IMR-90 (cell line): ENCODE data around the gene KRTAP10-7. TPM values are rescaled to one million over a fixed set of nuclear protein-coding genes. Genes with fewer than 3 reads are reported as not detected.

Source experiments
- ATAC-seq: fragments of 200-7000 bp; cut with Tn5 transposase; 2 replicates; pipeline ENCODE4 v1.9.1; 2020; ENCODE audit warnings: low read depth, mild to moderate bottlenecking, moderate library complexity
- BruUV-seq: library from RNA; stranded (reverse); fragments of 400-500 nt; replicated peaks from 2 replicates; lab custom pipeline; 2021; lab: Mats Ljungman, UMichigan
- CTCF ChIA-PET: fragments of 300-600 bp; formaldehyde crosslinking; extraction: SDS; loops from one replicate; lab custom pipeline; 2021; ENCODE audit warnings: antibody characterized with exemption; lab: Yijun Ruan, JAX
- POLR2A ChIA-PET: fragments of 300-600 bp; sonication (Branson Sonifier 250); formaldehyde crosslinking; loops from one replicate; lab custom pipeline; 2022; ENCODE audit warnings: antibody characterized with exemption; ENCODE audit not compliant: unreplicated experiment; lab: Charles Lee
- DNase-seq: peaks from one replicate; pipeline ENCODE4 v3.0.0; 2013
- H2AFZ ChIP-seq: replicated peaks from 2 replicates; pipeline ENCODE3; 2013; ENCODE audit warnings: low read length, mild to moderate bottlenecking; ENCODE audit not compliant: poor library complexity
- H2AK5ac ChIP-seq: 2 replicates; pipeline ENCODE4 v1.6.1; 2013; ENCODE audit warnings: low read depth, low read length, inconsistent platforms
- H2AK9ac ChIP-seq: replicated peaks from 2 replicates; pipeline ENCODE3; 2013; ENCODE audit warnings: mild to moderate bottlenecking, low read depth, low read length, moderate library complexity; ENCODE audit not compliant: poor library complexity
- H2BK120ac ChIP-seq: 2 replicates; pipeline ENCODE4 v1.6.1; 2013; ENCODE audit warnings: low read depth, low read length, inconsistent platforms
- H2BK15ac ChIP-seq: 3 replicates; pipeline ENCODE4 v1.6.1; 2013; ENCODE audit warnings: low read depth, low read length, inconsistent platforms
- H2BK20ac ChIP-seq: 2 replicates; pipeline ENCODE4 v1.6.1; 2013; ENCODE audit warnings: low read depth, mild to moderate bottlenecking, inconsistent platforms, low read length, moderate library complexity
- H2BK5ac ChIP-seq: 2 replicates; pipeline ENCODE4 v1.6.1; 2013; ENCODE audit warnings: mild to moderate bottlenecking, low read depth, low read length, inconsistent platforms; ENCODE audit not compliant: poor library complexity, severe bottlenecking
- H3K14ac ChIP-seq: replicated peaks from 2 replicates; pipeline ENCODE4 v1.6.1; 2013; ENCODE audit warnings: low read depth, low read length, inconsistent platforms
- H3K18ac ChIP-seq: 2 replicates; pipeline ENCODE4 v1.6.1; 2013; ENCODE audit warnings: low read depth, low read length, control low read depth
- H3K23ac ChIP-seq: 2 replicates; pipeline ENCODE4 v1.6.1; 2013; ENCODE audit warnings: low read depth, low read length, inconsistent platforms
- H3K27ac ChIP-seq: 2 replicates; pipeline ENCODE4 v1.5.1; 2013; ENCODE audit warnings: mild to moderate bottlenecking, control low read depth, low read length; ENCODE audit not compliant: insufficient read depth
- H3K27me3 ChIP-seq: 2 replicates; pipeline ENCODE4 v1.6.1; 2013; ENCODE audit warnings: low read length; ENCODE audit not compliant: control insufficient read depth, insufficient read depth
- H3K36me3 ChIP-seq: 2 replicates; pipeline ENCODE4 v1.6.1; 2013; ENCODE audit warnings: low read length, mixed read lengths; ENCODE audit not compliant: control insufficient read depth, insufficient read depth
- H3K4ac ChIP-seq: 2 replicates; pipeline ENCODE4 v1.6.1; 2013; ENCODE audit warnings: low read depth, low read length, inconsistent platforms
- H3K4me1 ChIP-seq: 2 replicates; pipeline ENCODE4 v1.6.1; 2013; ENCODE audit warnings: low read length, mixed read lengths; ENCODE audit not compliant: control insufficient read depth, insufficient read depth
- H3K4me2 ChIP-seq: 2 replicates; pipeline ENCODE4 v1.6.1; 2013; ENCODE audit warnings: low read depth, mild to moderate bottlenecking, control low read depth, low read length, moderate library complexity
- H3K4me3 ChIP-seq: 2 replicates; pipeline ENCODE4 v1.5.1; 2013; ENCODE audit warnings: low read depth, mild to moderate bottlenecking, control low read depth, low read length, moderate library complexity; ENCODE audit not compliant: insufficient read depth
- H3K56ac ChIP-seq: 2 replicates; pipeline ENCODE4 v1.6.1; 2013; ENCODE audit warnings: low read length, inconsistent platforms; ENCODE audit not compliant: insufficient read depth; ENCODE audit errors: extremely low read depth
- H3K79me1 ChIP-seq, 2 experiments: 2 replicates each; pipeline ENCODE4 v1.6.1; 2013; ENCODE audit warnings: low read length in 2 of 2, inconsistent platforms in 1 of 2, low read depth in 1 of 2
- H3K9ac ChIP-seq: 2 replicates; pipeline ENCODE4 v1.6.1; 2013; ENCODE audit warnings: low read depth, low read length, control low read depth
- H3K9me1 ChIP-seq: 2 replicates; pipeline ENCODE4 v1.6.1; 2013; ENCODE audit warnings: low read length, inconsistent platforms; ENCODE audit not compliant: insufficient read depth
- H3K9me3 ChIP-seq: 2 replicates; pipeline ENCODE4 v1.6.1; 2013; ENCODE audit warnings: low read length; ENCODE audit not compliant: control insufficient read depth, insufficient read depth
- H4K20me1 ChIP-seq: 2 replicates; pipeline ENCODE4 v1.6.1; 2013; ENCODE audit warnings: low read length, inconsistent platforms; ENCODE audit not compliant: insufficient read depth
- H4K5ac ChIP-seq: 2 replicates; pipeline ENCODE4 v1.6.1; 2013; ENCODE audit warnings: mild to moderate bottlenecking, low read depth, low read length, control low read depth
- H4K8ac ChIP-seq, 2 experiments: 2 replicates each; pipeline ENCODE4 v1.6.1; 2013; ENCODE audit warnings: low read depth in 2 of 2, low read length in 2 of 2, control low read depth in 1 of 2, inconsistent platforms in 1 of 2
- H4K91ac ChIP-seq: 2 replicates; pipeline ENCODE4 v1.6.1; 2013; ENCODE audit warnings: low read depth, low read length, inconsistent platforms; ENCODE audit not compliant: insufficient read depth
- BHLHE40 ChIP-seq: fragments of 150-350 bp; IDR thresholded peaks from 2 replicates; pipeline ENCODE4 v1.6.1; 2016; ENCODE audit warnings: mild to moderate bottlenecking, low read depth, low read length
- CEBPB ChIP-seq: IDR thresholded peaks from 2 replicates; pipeline ENCODE4 v1.6.1; 2012; ENCODE audit warnings: low read depth, low read length, improper control_type of control experiment
- CHD1 ChIP-seq: IDR thresholded peaks from 2 replicates; pipeline ENCODE4 v1.6.1; 2012; ENCODE audit warnings: low read depth, low read length, improper control_type of control experiment
- ELK1 ChIP-seq: fragments of 150-350 bp; IDR thresholded peaks from 2 replicates; pipeline ENCODE4 v1.6.1; 2016; ENCODE audit warnings: low read depth, mild to moderate bottlenecking, low read length, moderate library complexity, borderline replicate concordance
- FOS ChIP-seq: fragments of 150-350 bp; IDR thresholded peaks from 2 replicates; pipeline ENCODE4 v1.6.1; 2016; ENCODE audit warnings: low read depth, low read length
- MAFK ChIP-seq: IDR thresholded peaks from 2 replicates; pipeline ENCODE4 v1.6.1; 2012; ENCODE audit warnings: low read depth, low read length, improper control_type of control experiment
- MAZ ChIP-seq: IDR thresholded peaks from 2 replicates; pipeline ENCODE4 v1.6.1; 2012; ENCODE audit warnings: low read depth, mild to moderate bottlenecking, low read length, improper control_type of control experiment, moderate library complexity, borderline replicate concordance
- MXI1 ChIP-seq: IDR thresholded peaks from 2 replicates; pipeline ENCODE4 v1.6.1; 2012; ENCODE audit warnings: low read depth, mild to moderate bottlenecking, low read length, moderate library complexity, borderline replicate concordance
- NFE2L2 ChIP-seq: fragments of 150-350 bp; IDR thresholded peaks from 2 replicates; pipeline ENCODE4 v1.6.1; 2016; ENCODE audit warnings: low read depth, mild to moderate bottlenecking, low read length
- POLR2A ChIP-seq: IDR thresholded peaks from 2 replicates; pipeline ENCODE4 v1.6.1; 2012; ENCODE audit warnings: mild to moderate bottlenecking, low read depth, low read length
- RAD21 ChIP-seq: IDR thresholded peaks from 2 replicates; pipeline ENCODE4 v1.6.1; 2012; ENCODE audit warnings: low read length, improper control_type of control experiment
- RCOR1 ChIP-seq: IDR thresholded peaks from 2 replicates; pipeline ENCODE4 v1.6.1; 2012; ENCODE audit warnings: mild to moderate bottlenecking, low read length, improper control_type of control experiment; ENCODE audit not compliant: insufficient replicate concordance
- RFX5 ChIP-seq: IDR thresholded peaks from 2 replicates; pipeline ENCODE4 v1.8.0; 2012; ENCODE audit warnings: low read depth, mild to moderate bottlenecking, low read length, moderate library complexity
- SMC3 ChIP-seq: fragments of 150-350 bp; IDR thresholded peaks from 2 replicates; pipeline ENCODE4 v1.6.1; 2016; ENCODE audit warnings: low read depth, mild to moderate bottlenecking, antibody characterized with exemption, low read length, moderate library complexity
- WGBS, 2 experiments: methylation state at CpG; one replicate each; pipeline versions ENCODE4 v1.1.5 to v1.1.7; 2013; ENCODE audit warnings: missing lambda C conversion rate in 2 of 2; ENCODE audit not compliant: insufficient read length in 1 of 2; ENCODE audit errors: extremely low coverage in 2 of 2; 5-methylcytosine and 5-hydroxymethylcytosine counted together
- dilution Hi-C: fragments of 300-500 bp; cut with HindIII; formaldehyde crosslinking; loops from one replicate; pipeline ENCODE4 v1.14.3; 2018; ENCODE audit warnings: low sequenced_read_pairs; ENCODE audit not compliant: unreplicated experiment
- in situ Hi-C: fragments of 300-500 bp; cut with MboI; formaldehyde crosslinking; loops from 3 replicates; pipeline ENCODE4 v1.14.3; 2019; ENCODE audit warnings: low sequenced_read_pairs, inconsistent platforms, mixed read lengths
- intact Hi-C: fragments of 100-400 bp; cut with micrococcal nuclease; formaldehyde crosslinking; loops from 2 replicates; pipeline ENCODE4 v1.10.0; 2022
- polyA plus RNA-seq, 3 experiments: library from polyadenylated mRNA; depleted of rRNA; stranded (reverse); fragments of >200 nt; gene quantifications; 2 replicates each; pipeline ENCODE4 v1.2.3, GENCODE V29; 2012; ENCODE audit warnings: low replicate concordance in 1 of 3
- total RNA-seq: library from RNA; depleted of rRNA; stranded (reverse); fragments of >200 nt; gene quantifications from 2 replicates; pipeline ENCODE4 v1.2.3, GENCODE V29; 2012
- TF ChIP-seq, protein P1 (sequence below): conservative IDR thresholded peaks from 2 replicates; pipeline ENCODE4 v1.5.1; 2012; ENCODE audit warnings: mild to moderate bottlenecking, low read depth, low read length, improper control_type of control experiment
- TF ChIP-seq, protein P2 (sequence below): fragments of 150-350 bp; IDR thresholded peaks from 2 replicates; pipeline ENCODE4 v1.6.1; 2017; ENCODE audit warnings: mild to moderate bottlenecking, antibody characterized with exemption, low read length, low read depth

Gene KRTAP10-7
- total and polyA plus RNA-seq, 2 of the 4 experiments (the other 2 are of a cell fraction): not detected

GRCh38 chr21:44556879-44557278 is 43.5 kb upstream of the KRTAP10-7 start:
- Histone ChIP-seq H3K9me1 (no peaks in the 10 kb centered on the region), H2AFZ (no peak overlapping the region), H4K20me1 (no peaks in the 10 kb centered on the region), H3K9me3 (no peaks in the 10 kb centered on the region), H3K4me2 (no peak overlapping the region), H4K91ac (no peak overlapping the region), H3K27me3 (peaks cover 17% of the 10 kb centered on the region), H3K9ac (no peak overlapping the region), H3K18ac (no peak overlapping the region), H3K4ac (no peak overlapping the region), H3K4me3 (no peak overlapping the region), H4K5ac (no peak overlapping the region), H2BK5ac (no peak overlapping the region), H2AK9ac (no peak overlapping the region), H3K4me1 (no peaks in the 10 kb centered on the region), H3K79me1 (no peaks in the 10 kb centered on the region), H2AK5ac (no peak overlapping the region), H4K8ac (no peak overlapping the region), H2BK20ac (no peak overlapping the region), H3K14ac (no peak overlapping the region), H3K56ac (no peak overlapping the region), H2BK120ac (no peak overlapping the region), H3K36me3 (no peaks in the 10 kb centered on the region), H3K23ac (no peak overlapping the region), H3K27ac (no peak overlapping the region), H2BK15ac (no peak overlapping the region)
- DNase-seq (no peak), ATAC-seq (no peak)
- intact Hi-C loops (no loop called here), dilution Hi-C loops (no loop called here), in situ Hi-C loops (no loop called here)
- ChIA-PET POLR2A (no interaction called here), CTCF (no interaction called here)
- no peak for TF ChIP-seq FOS
- TF ChIP-seq NFE2L2: no peak
- TF ChIP-seq ELK1: no peak
- TF ChIP-seq, protein P1, sequence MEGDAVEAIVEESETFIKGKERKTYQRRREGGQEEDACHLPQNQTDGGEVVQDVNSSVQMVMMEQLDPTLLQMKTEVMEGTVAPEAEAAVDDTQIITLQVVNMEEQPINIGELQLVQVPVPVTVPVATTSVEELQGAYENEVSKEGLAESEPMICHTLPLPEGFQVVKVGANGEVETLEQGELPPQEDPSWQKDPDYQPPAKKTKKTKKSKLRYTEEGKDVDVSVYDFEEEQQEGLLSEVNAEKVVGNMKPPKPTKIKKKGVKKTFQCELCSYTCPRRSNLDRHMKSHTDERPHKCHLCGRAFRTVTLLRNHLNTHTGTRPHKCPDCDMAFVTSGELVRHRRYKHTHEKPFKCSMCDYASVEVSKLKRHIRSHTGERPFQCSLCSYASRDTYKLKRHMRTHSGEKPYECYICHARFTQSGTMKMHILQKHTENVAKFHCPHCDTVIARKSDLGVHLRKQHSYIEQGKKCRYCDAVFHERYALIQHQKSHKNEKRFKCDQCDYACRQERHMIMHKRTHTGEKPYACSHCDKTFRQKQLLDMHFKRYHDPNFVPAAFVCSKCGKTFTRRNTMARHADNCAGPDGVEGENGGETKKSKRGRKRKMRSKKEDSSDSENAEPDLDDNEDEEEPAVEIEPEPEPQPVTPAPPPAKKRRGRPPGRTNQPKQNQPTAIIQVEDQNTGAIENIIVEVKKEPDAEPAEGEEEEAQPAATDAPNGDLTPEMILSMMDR: no peak
- TF ChIP-seq RFX5: no peak
- TF ChIP-seq, protein P2, sequence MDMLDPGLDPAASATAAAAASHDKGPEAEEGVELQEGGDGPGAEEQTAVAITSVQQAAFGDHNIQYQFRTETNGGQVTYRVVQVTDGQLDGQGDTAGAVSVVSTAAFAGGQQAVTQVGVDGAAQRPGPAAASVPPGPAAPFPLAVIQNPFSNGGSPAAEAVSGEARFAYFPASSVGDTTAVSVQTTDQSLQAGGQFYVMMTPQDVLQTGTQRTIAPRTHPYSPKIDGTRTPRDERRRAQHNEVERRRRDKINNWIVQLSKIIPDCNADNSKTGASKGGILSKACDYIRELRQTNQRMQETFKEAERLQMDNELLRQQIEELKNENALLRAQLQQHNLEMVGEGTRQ: no peak
- TF ChIP-seq RCOR1: no peak
- TF ChIP-seq CHD1: no peak
- no peak for TF ChIP-seq MAFK
- no peak for TF ChIP-seq POLR2A
- no peak for TF ChIP-seq MXI1
- no peak for TF ChIP-seq RAD21
- no peak for TF ChIP-seq CEBPB
- no peak for TF ChIP-seq BHLHE40
- TF ChIP-seq MAZ: no peak
- TF ChIP-seq SMC3: no peak
- no TSS peak for BruUV-seq
- WGBS, 2 experiments: 92% methylated on average over 2 of the region's 9 CpGs; no CpG with 5 or more reads in 1 of the 2 experiments
